ENCODE measurements around the gene SLC22A8.
"Not testable (repeated sequence)": the region's sequence is repeated elsewhere in the genome, so short reads cannot be mapped to it uniquely, and the experiment has no call there.

SLC22A8 gene

GRCh38 chr11:62985041-62985750, 30.4 kb downstream of the SLC22A8 start:
- DNase-seq (ENCODE audit: low read depth, low spot score) = no peak

- DNase-seq (ENCODE audit: low read depth, low spot score) = no peak
Observed at GRCh38 chr11:62984451-62984991, 31.1 kb downstream of the SLC22A8 start, which contains the start of gene SLC22A6. Gene SLC22A6, minus strand, starts transcription at chr11:62984967. Its CDS starts 277 bp downstream, at chr11:62984690.

- DNase-seq (ENCODE audit: low read depth, low spot score) = no peak
Observed at GRCh38 chr11:62983536-62984199, 32.0 kb downstream of the SLC22A8 start.

GRCh38 chr11:62981743-62982142, 33.9 kb downstream of the SLC22A8 start:
- no peak for DNase-seq (ENCODE audit: low read depth, low spot score)

GRCh38 chr11:62980133-62980760, 35.4 kb downstream of the SLC22A8 start:
- DNase-seq (ENCODE audit: low read depth, low spot score) = no peak

- peak; percentile 23 for DNase-seq (ENCODE audit: low read depth, low spot score)
Observed at GRCh38 chr11:62976109-62976508, 39.5 kb downstream of the SLC22A8 start.

GRCh38 chr11:62974848-62975522, 40.7 kb downstream of the SLC22A8 start:
- peak; percentile 75 for DNase-seq (ENCODE audit: low read depth, low spot score)

- no peak for DNase-seq (ENCODE audit: low read depth, low spot score)
Observed at GRCh38 chr11:62965574-62965973, 50.1 kb downstream of the SLC22A8 start.

- DNase-seq (ENCODE audit: low read depth, low spot score) = no peak
Observed at GRCh38 chr11:62962391-62962790, 53.2 kb downstream of the SLC22A8 start.

- DNase-seq (ENCODE audit: low read depth, low spot score) = no peak
Observed at GRCh38 chr11:62961017-62961570, 54.5 kb downstream of the SLC22A8 start.

GRCh38 chr11:62959422-62959980, 56.1 kb downstream of the SLC22A8 start:
- no peak for DNase-seq (ENCODE audit: low read depth, low spot score)

GRCh38 chr11:62958547-62959421, 56.9 kb downstream of the SLC22A8 start:
- DNase-seq (ENCODE audit: low read depth, low spot score) = no peak

- no peak for DNase-seq (ENCODE audit: low read depth, low spot score)
Observed at GRCh38 chr11:62957147-62957546, 58.5 kb downstream of the SLC22A8 start.

GRCh38 chr11:62954478-62954877, 61.2 kb downstream of the SLC22A8 start:
- no peak for DNase-seq (ENCODE audit: low read depth, low spot score)

GRCh38 chr11:62953811-62954210, 61.8 kb downstream of the SLC22A8 start:
- no peak for DNase-seq (ENCODE audit: low read depth, low spot score)

GRCh38 chr11:62948765-62949320, 66.8 kb downstream of the SLC22A8 start:
- no peak for DNase-seq (ENCODE audit: low read depth, low spot score)

GRCh38 chr11:62945538-62945937, 70.1 kb downstream of the SLC22A8 start:
- not testable (repeated sequence) for DNase-seq (ENCODE audit: low read depth, low spot score)

Data from ELF-1 (cell line).